ENCODE results near the gene ENTPD6.
A peak's percentile ranks its signal among the peaks of the same experiment; 100 is the strongest.

Gene ENTPD6

DNA sequence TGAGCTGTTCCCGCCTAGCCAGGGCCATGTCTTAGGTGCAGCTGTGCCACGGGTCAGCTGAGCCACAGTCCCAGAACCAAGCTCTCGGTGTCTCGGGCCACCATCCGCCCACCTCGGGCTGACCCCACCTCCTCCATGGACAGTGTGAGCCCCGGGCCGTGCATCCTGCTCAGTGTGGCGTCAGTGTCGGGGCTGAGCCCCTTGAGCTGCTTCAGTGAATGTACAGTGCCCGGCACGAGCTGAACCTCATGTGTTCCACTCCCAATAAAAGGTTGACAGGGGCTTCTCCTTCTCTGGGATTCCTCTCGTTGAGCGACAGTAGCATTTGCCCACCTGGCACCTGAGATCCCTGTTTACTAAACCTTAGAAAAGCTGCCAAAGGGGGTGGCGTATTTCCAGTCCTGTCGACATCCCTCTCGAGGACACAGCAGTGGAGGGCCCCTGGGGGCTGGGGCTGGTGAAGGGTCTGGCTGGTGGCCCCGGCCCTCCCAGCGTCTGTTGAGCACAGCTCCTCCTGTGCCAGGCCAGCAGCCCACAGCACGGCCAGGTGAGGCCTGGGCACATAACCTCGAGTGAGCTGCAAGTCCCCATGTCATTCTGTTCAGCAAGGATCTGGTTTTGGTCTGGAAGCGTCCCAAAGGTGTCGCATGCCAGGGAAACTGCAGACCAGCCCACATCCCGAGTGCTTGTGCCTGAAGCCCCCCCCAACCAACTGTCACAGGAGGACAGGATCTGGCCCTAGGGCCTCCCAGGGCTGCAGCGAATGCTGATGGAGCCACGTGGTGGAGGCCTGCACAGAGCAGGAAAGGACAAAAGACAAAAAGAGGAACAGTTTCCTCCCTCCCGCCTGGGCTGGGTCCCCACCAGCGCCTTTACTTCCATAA is 31.2 kb downstream of the ENTPD6 start:
- peak overlapping the region; percentile 88 for H3K27ac ChIP-seq
- TF ChIP-seq, protein P1, sequence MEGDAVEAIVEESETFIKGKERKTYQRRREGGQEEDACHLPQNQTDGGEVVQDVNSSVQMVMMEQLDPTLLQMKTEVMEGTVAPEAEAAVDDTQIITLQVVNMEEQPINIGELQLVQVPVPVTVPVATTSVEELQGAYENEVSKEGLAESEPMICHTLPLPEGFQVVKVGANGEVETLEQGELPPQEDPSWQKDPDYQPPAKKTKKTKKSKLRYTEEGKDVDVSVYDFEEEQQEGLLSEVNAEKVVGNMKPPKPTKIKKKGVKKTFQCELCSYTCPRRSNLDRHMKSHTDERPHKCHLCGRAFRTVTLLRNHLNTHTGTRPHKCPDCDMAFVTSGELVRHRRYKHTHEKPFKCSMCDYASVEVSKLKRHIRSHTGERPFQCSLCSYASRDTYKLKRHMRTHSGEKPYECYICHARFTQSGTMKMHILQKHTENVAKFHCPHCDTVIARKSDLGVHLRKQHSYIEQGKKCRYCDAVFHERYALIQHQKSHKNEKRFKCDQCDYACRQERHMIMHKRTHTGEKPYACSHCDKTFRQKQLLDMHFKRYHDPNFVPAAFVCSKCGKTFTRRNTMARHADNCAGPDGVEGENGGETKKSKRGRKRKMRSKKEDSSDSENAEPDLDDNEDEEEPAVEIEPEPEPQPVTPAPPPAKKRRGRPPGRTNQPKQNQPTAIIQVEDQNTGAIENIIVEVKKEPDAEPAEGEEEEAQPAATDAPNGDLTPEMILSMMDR (conservative IDR thresholded peaks at IDR 0.05): no peak

DNA sequence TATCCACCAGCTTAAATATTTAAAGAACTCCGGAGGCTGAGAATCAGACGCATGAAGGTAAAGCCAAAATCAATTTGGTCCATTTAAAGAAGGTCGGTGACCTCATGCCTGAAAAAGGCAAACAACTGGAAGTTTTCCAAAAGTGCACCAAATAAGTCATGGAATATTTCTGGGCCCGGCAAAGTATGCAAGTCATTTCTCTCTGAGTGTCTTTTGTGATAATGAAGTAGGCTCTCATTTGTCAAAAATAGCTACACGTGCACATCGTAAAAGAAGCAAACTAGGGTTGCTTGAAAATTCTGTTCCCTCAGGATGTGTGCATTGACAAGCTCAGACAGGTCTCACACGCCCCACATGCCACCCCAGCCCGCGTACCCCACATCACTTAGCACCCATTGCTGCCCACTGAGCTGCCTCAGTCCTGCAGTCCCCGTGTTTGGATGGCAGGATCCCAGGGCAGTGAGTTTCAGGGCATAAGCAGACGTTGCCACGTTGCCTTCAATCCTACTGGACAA is 31.9 kb downstream of the ENTPD6 start:
- TF ChIP-seq, protein P1 (conservative IDR thresholded peaks at IDR 0.05): no peak
- H3K27ac ChIP-seq: peak overlapping the region; percentile 88

DNA sequence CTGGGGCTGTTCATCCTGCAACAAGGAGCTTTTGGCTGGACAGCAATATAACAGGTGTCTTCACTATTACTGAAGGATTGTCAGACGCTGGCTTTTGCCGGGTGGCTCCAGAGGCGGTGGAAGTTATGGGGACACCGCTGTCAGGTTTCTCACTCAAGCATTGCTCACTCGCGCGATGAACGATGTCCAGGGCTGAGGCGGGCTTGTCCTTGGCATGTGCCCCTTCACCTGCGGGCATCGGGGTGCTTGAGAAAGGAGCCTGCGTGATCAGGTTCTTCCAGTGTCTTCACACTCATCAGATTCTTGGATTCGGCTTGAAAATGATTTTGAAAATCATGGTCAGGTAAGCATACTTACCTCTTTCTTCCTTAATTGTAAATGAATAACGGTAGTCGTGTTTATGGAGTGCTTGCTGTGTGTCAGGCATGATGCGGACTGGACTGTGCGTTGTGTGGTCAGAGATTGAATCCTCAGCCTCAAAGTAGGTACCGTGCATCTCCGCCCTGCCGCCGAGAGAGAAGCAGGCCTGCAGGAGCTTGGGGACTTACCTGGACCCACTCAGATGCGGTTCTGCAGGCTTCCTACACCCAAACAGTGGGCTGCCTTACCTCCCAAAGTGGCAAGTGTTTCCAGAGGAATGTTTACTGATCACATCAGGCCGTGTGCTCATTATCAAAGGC is 34.1 kb downstream of the ENTPD6 start:
- H3K27ac ChIP-seq: peak overlapping the region; percentile 88
- TF ChIP-seq, protein P1 (conservative IDR thresholded peaks at IDR 0.05): no peak

DNA sequence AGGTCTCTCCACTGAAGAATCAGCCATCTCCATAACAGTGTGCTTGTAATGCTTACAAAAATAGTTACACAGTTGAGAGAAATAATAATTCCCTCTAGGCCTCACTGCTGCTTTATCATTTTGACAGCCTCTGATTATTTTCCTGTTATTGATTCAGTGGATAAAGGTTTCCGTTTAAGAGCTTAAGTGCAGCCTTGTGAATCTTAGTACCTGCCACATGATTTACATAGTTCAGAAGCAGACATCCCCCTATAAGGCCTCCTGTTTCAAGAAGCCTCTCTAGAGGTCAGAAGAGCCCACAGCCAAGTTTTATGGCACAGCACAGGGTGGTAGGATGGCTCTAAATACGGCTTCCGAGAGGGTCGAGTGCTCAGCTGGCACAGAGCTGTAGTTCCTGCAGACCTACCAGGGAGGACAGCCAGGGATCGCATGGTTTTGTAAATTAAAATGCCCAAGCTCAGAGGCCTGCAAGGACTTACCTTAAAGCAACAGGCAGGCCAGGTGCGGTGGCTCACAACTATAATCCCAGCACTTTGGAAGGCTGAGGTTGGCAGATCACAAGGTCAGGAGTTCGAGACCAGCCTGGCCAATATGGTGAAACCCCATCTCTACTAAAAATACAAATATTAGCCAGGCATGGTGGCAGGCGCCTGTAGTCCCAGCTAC is 34.8 kb downstream of the ENTPD6 start:
- peak overlapping the region; percentile 88 for H3K27ac ChIP-seq
- TF ChIP-seq, protein P1 (conservative IDR thresholded peaks at IDR 0.05): no peak

DNA sequence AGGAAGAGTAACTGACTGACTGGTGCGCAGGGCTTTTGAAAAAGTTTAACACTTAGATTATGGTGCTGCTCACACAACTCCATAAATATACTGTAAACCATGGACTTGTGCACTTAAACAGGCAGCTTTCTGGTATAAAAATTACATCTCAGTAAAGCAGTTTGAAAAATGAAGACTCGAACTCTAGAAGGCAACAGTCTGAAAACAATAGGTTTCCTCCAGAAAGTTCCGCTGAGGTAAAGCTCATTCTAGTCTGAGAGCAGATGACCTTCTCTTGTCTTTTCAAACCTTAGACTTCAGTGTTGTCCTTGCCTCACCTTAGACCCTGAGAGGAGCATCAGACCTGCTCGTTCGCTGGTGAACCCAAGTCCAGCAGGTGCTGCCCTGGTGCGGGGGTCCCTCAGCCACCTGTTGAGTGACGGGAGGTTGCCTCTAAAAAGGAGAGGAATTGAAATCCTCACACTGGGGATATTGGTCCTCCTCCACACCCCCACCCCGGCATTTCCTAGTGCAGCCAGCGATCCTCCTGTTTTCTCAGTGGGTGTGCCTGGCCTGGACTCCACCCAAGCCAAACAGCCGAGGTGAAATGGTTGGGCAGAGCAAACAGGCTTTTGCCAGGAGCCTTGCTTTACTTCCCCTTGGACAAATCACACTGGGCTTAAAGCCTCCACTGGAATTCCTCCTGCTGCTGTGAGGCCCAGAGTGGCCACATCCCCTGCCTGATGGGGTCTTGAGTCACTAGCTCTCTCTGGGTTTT is 37.7 kb downstream of the ENTPD6 start:
- TF ChIP-seq, protein P1 (conservative IDR thresholded peaks at IDR 0.05): no peak
- peak overlapping the region; percentile 88 for H3K27ac ChIP-seq

DNA sequence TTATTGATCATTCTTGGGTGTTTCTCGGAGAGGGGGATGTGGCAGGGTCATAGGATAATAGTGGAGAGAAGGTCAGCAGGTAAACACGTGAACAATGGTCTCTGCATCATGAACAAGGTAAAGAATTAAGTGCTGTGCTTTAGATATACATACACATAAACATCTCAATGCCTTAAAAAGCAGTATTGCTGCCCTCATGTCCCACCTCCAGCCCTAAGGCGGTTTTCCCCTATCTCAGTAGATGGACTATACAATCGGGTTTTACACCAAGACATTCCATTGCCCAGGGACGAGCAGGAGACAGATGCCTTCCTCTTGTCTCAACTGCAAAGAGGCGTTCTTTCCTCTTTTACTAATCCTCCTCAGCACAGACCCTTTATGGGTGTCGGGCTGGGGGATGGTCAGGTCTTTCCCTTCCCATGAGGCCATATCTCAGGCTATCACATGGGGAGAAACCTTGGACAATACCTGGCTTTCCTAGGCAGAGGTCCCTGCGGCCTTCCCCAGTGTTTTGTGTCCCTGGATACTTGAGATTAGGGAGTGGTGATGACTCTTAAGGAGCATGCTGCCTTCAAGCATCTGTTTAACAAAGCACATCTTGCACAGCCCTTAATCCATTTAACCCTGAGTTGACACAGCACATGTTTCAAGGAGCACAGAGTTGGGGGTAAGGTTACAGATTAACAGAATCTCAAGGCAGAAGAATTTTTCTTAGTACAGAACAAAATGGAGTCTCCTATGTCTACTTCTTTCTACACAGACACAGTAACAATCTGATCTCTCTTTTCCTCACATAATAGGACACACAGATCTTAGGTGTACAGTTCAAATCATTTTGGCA is 38.7 kb downstream of the ENTPD6 start:
- H3K27ac ChIP-seq: peak overlapping the region; percentile 88
